Fibroblast of lung (primary cell): ENCODE results near the gene CAMSAP2. TPM values are rescaled to one million over a fixed set of nuclear protein-coding genes. Genes with fewer than 3 reads are reported as not detected.

Experiments
- DNase-seq, 2 donors: peaks; one replicate each; pipeline versions ENCODE4 v3.0.0 to v3.0.0-alpha.2; 2010; ENCODE audit warnings: low read depth in 2 of 2
- H2AFZ ChIP-seq: 2 replicates; pipeline ENCODE4 v1.5.1; 2012; ENCODE audit warnings: low read length, control low read depth, inconsistent platforms
- H3K27ac ChIP-seq: 2 replicates; pipeline ENCODE4 v1.5.1; 2011; ENCODE audit warnings: low read length, control low read depth; ENCODE audit not compliant: insufficient read depth
- H3K27me3 ChIP-seq: 2 replicates; pipeline ENCODE4 v1.5.1; 2011; ENCODE audit warnings: mild to moderate bottlenecking, low read length; ENCODE audit not compliant: control insufficient read depth, insufficient read depth
- H3K36me3 ChIP-seq: 2 replicates; pipeline ENCODE4 v1.5.1; 2011; ENCODE audit warnings: low read length; ENCODE audit not compliant: control insufficient read depth, insufficient read depth
- H3K4me1 ChIP-seq: 2 replicates; pipeline ENCODE4 v1.5.1; 2011; ENCODE audit warnings: low read length; ENCODE audit not compliant: control insufficient read depth, insufficient read depth; ENCODE audit errors: extremely low read depth
- H3K4me2 ChIP-seq: 2 replicates; pipeline ENCODE4 v1.5.1; 2011; ENCODE audit warnings: low read length, control low read depth; ENCODE audit not compliant: insufficient read depth; ENCODE audit errors: extremely low read depth
- H3K4me3 ChIP-seq, 4 experiments: fragments of 200-600 bp in 1 of 4; sonication (generic) in 1 of 4; replicated peaks in 1 of 4; 2 replicates each; pipeline ENCODE4 v1.5.1; 2011 to 2016; ENCODE audit warnings: low read length in 4 of 4, low read depth in 3 of 4, mild to moderate bottlenecking in 3 of 4, control low read depth in 2 of 4, inconsistent platforms in 1 of 4, mixed read lengths in 1 of 4; ENCODE audit not compliant: insufficient read depth in 1 of 4; ENCODE audit errors: control extremely low read depth in 1 of 4
- H3K79me2 ChIP-seq: 2 replicates; pipeline ENCODE4 v1.5.1; 2012; ENCODE audit warnings: mild to moderate bottlenecking, low read length, inconsistent platforms; ENCODE audit not compliant: control insufficient read depth, insufficient read depth
- H3K9ac ChIP-seq: 2 replicates; pipeline ENCODE4 v1.5.1; 2011; ENCODE audit warnings: mild to moderate bottlenecking, low read length, control low read depth; ENCODE audit not compliant: insufficient read depth
- H3K9me3 ChIP-seq: 2 replicates; pipeline ENCODE4 v1.5.1; 2012; ENCODE audit warnings: low read depth, low read length; ENCODE audit not compliant: control insufficient read depth, insufficient read depth
- H4K20me1 ChIP-seq: 2 replicates; pipeline ENCODE4 v1.5.1; 2011; ENCODE audit warnings: low read length; ENCODE audit not compliant: control insufficient read depth, insufficient read depth; ENCODE audit errors: extremely low read depth
- CTCF ChIP-seq, 2 donors: IDR thresholded peaks in 1 of 2; conservative IDR thresholded peaks in 1 of 2; 1 replicate in 1 of 2; 2 replicates in 1 of 2; pipeline ENCODE4 v1.5.1; 2011 to 2012; ENCODE audit warnings: low read length in 2 of 2, control low read depth in 1 of 2, inconsistent platforms in 1 of 2, low read depth in 1 of 2, mild to moderate bottlenecking in 1 of 2
- EZH2 ChIP-seq: IDR thresholded peaks from 2 replicates; pipeline ENCODE4 v1.5.1; 2012; ENCODE audit warnings: low read length, control low read depth, mild to moderate bottlenecking; ENCODE audit errors: missing control alignments
- polyA plus RNA-seq, 2 donors: library from polyadenylated mRNA; depleted of rRNA in 1 of 2; stranded (reverse) in 1 of 2; unstranded in 1 of 2; fragments of >200 nt; gene quantifications; 2 replicates each; pipeline ENCODE4 v1.2.1, GENCODE V29; 2011 to 2012; ENCODE audit warnings: missing spikeins in 1 of 2
- total RNA-seq: library from RNA; depleted of rRNA; stranded (reverse); fragments of >200 nt; gene quantifications from 2 replicates; pipeline ENCODE4 v1.2.1, GENCODE V29; 2014

The CAMSAP2 gene
- total and polyA plus RNA-seq, 2 donors (not counting 1 experiment from before 2014, with no cell fraction given), result 22.3 to 32.5 TPM

GRCh38 chr1:200776949-200777348 is 38.3 kb downstream of the CAMSAP2 start:
- Histone ChIP-seq H2AFZ (no peak overlapping the region), H3K27me3 (no peaks in the 10 kb centered on the region), H3K4me3 (no peak overlapping the region), H3K27ac (no peak overlapping the region), H3K36me3 (no peaks in the 10 kb centered on the region), H3K4me2 (peak overlapping the region; percentile 33), H3K4me1 (peaks cover 3% of the 10 kb centered on the region), H3K9ac (no peak overlapping the region), H4K20me1 (no peaks in the 10 kb centered on the region), H3K9me3 (no peaks in the 10 kb centered on the region), H3K79me2 (peaks cover 41% of the 10 kb centered on the region)
- TF ChIP-seq EZH2 (no peak), CTCF (conservative IDR thresholded peaks at IDR 0.05 in 1 of 2, IDR thresholded peaks at IDR 0.05 in 1 of 2; ENCODE audit: low read depth in 1 of 2, low read length in 2 of 2) (no peak)
- peak in 1 of 2 donors; percentile 46 for DNase-seq

- H3K4me2 ChIP-seq, result no peak overlapping the region
- TF ChIP-seq EZH2 (no peak), CTCF (conservative IDR thresholded peaks at IDR 0.05 in 1 of 2, IDR thresholded peaks at IDR 0.05 in 1 of 2; ENCODE audit: low read depth in 1 of 2, low read length in 2 of 2) (no peak)
Measured at GRCh38 chr1:200778766-200779165, 40.1 kb downstream of the CAMSAP2 start.

GRCh38 chr1:200779326-200779725 is 40.6 kb downstream of the CAMSAP2 start:
- H3K27ac ChIP-seq, result no peak overlapping the region
- no peak overlapping the region for H3K4me2 ChIP-seq
- H3K4me3 ChIP-seq, result no peak overlapping the region
- H3K27me3 ChIP-seq, result no peaks in the 10 kb centered on the region
- no peaks in the 10 kb centered on the region for H3K9me3 ChIP-seq
- TF ChIP-seq CTCF (conservative IDR thresholded peaks at IDR 0.05 in 1 of 2, IDR thresholded peaks at IDR 0.05 in 1 of 2; ENCODE audit: low read depth in 1 of 2, low read length in 2 of 2), result no peak
- no peak for TF ChIP-seq EZH2
- H3K79me2 ChIP-seq, result peaks cover 50% of the 10 kb centered on the region
- no peaks in the 10 kb centered on the region for H4K20me1 ChIP-seq
- DNase-seq, result no peak
- no peak overlapping the region for H2AFZ ChIP-seq
- H3K4me1 ChIP-seq, result peaks cover 3% of the 10 kb centered on the region
- H3K36me3 ChIP-seq, result peaks cover 1% of the 10 kb centered on the region
- H3K9ac ChIP-seq, result no peak overlapping the region

More at GRCh38 chr1:200778766-200779165, 40.1 kb downstream of the CAMSAP2 start:
- H3K27me3 ChIP-seq, result no peaks in the 10 kb centered on the region
- peaks cover 47% of the 10 kb centered on the region for H3K79me2 ChIP-seq
- H4K20me1 ChIP-seq, result no peaks in the 10 kb centered on the region
- no peak for DNase-seq
- H3K9ac ChIP-seq, result no peak overlapping the region
- H3K36me3 ChIP-seq, result peaks cover 1% of the 10 kb centered on the region
- peaks cover 3% of the 10 kb centered on the region for H3K4me1 ChIP-seq
- no peaks in the 10 kb centered on the region for H3K9me3 ChIP-seq
- no peak overlapping the region for H3K27ac ChIP-seq
- no peak overlapping the region for H3K4me3 ChIP-seq
- H2AFZ ChIP-seq, result no peak overlapping the region
